ENCODE measurements around the gene CDC14B.
A peak's percentile ranks its signal among the peaks of the same experiment; 100 is the strongest.
"Not testable (repeated sequence)": the region's sequence is repeated elsewhere in the genome, so short reads cannot be mapped to it uniquely, and the experiment has no call there.

CDC14B gene

GRCh38 chr9:96646081-96646991, 26.7 kb upstream of the CDC14B start:
- Mint-ChIP-seq H3K27me3 (no peaks in the 10 kb centered on the region), H3K4me3 (peak overlapping the region; percentile 44), H3K9me3 (no peaks in the 10 kb centered on the region), H3K36me3 (ENCODE audit: low read depth) (peaks cover 78% of the 10 kb centered on the region), H3K4me1 (ENCODE audit: low read depth) (peaks cover 26% of the 10 kb centered on the region), H3K27ac (peak overlapping the region; percentile 88)
- intact Hi-C loops (cut with micrococcal nuclease) = loop anchor here (1.0 kb wide), 1 partner anchor 8 kb away; no protein-coding TSS in a partner anchor

- Mint-ChIP-seq H3K4me3 (no peak overlapping the region), H3K27ac (no peak overlapping the region), H3K9me3 (no peaks in the 10 kb centered on the region), H3K36me3 (ENCODE audit: low read depth) (peaks cover 56% of the 10 kb centered on the region), H3K27me3 (no peaks in the 10 kb centered on the region), H3K4me1 (ENCODE audit: low read depth) (peaks cover 19% of the 10 kb centered on the region)
- intact Hi-C loops (cut with micrococcal nuclease) = no loop called here
These were observed 24.5 kb upstream of the CDC14B start for GRCh38 chr9:96644137-96644536.

GRCh38 chr9:96641514-96641913, 21.9 kb upstream of the CDC14B start:
- no peaks in the 10 kb centered on the region for H3K9me3 Mint-ChIP-seq
- peaks cover 36% of the 10 kb centered on the region for H3K36me3 Mint-ChIP-seq (ENCODE audit: low read depth)
- H3K27ac Mint-ChIP-seq = no peak overlapping the region
- peaks cover 2% of the 10 kb centered on the region for H3K27me3 Mint-ChIP-seq
- H3K4me1 Mint-ChIP-seq (ENCODE audit: low read depth) = peaks cover 10% of the 10 kb centered on the region
- intact Hi-C loops (cut with micrococcal nuclease) = no loop called here
- no peak overlapping the region for H3K4me3 Mint-ChIP-seq

GRCh38 chr9:96638606-96639364, 19.1 kb upstream of the CDC14B start:
- Mint-ChIP-seq H3K4me1 (ENCODE audit: low read depth) (no peaks in the 10 kb centered on the region), H3K9me3 (no peaks in the 10 kb centered on the region), H3K4me3 (no peak overlapping the region), H3K27me3 (peaks cover 2% of the 10 kb centered on the region), H3K36me3 (ENCODE audit: low read depth) (peaks cover 15% of the 10 kb centered on the region), H3K27ac (no peak overlapping the region)
- intact Hi-C loops (cut with micrococcal nuclease) = no loop called here

GRCh38 chr9:96636368-96636767, 16.7 kb upstream of the CDC14B start:
- intact Hi-C loops (cut with micrococcal nuclease) = no loop called here
- Mint-ChIP-seq H3K4me3 (no peak overlapping the region), H3K27ac (no peak overlapping the region)

GRCh38 chr9:96633579-96633978, 13.9 kb upstream of the CDC14B start:
- H3K36me3 Mint-ChIP-seq (ENCODE audit: low read depth); H3K27ac Mint-ChIP-seq; H3K4me3 Mint-ChIP-seq; H3K9me3 Mint-ChIP-seq; H3K27me3 Mint-ChIP-seq; H3K4me1 Mint-ChIP-seq (ENCODE audit: low read depth); intact Hi-C loops (cut with micrococcal nuclease): not testable (repeated sequence)

More at GRCh38 chr9:96636368-96636767, 16.7 kb upstream of the CDC14B start:
- Mint-ChIP-seq H3K9me3 (no peaks in the 10 kb centered on the region), H3K4me1 (ENCODE audit: low read depth) (no peaks in the 10 kb centered on the region), H3K36me3 (ENCODE audit: low read depth) (no peaks in the 10 kb centered on the region), H3K27me3 (peaks cover 3% of the 10 kb centered on the region)

DNA sequence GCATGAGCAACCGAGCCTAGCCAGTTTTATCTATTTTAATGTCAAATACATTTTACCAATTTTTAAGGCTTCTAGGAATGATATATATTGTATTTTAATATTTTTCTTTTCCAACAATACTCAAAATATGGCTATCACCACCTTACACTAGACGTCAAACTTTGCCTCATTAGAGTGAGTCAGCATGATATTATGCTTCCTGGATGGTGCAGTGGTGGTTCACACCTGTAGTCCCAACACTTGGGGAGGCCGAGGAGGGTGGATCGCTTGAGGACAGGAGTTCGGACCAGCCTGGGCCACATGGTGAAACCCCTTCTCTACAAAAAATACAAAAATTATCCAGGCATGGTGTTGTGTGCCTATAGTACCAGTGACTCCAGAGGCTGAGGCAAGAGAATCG, 7.3 kb upstream of the CDC14B start:
- H3K9me3 Mint-ChIP-seq = no peaks in the 10 kb centered on the region
- H3K4me3 Mint-ChIP-seq = no peak overlapping the region
- no peaks in the 10 kb centered on the region for H3K36me3 Mint-ChIP-seq (ENCODE audit: low read depth)
- peaks cover 15% of the 10 kb centered on the region for H3K27me3 Mint-ChIP-seq
- no peak overlapping the region for H3K27ac Mint-ChIP-seq
- H3K4me1 Mint-ChIP-seq (ENCODE audit: low read depth) = no peaks in the 10 kb centered on the region
- intact Hi-C loops (cut with micrococcal nuclease) = no loop called here

DNA sequence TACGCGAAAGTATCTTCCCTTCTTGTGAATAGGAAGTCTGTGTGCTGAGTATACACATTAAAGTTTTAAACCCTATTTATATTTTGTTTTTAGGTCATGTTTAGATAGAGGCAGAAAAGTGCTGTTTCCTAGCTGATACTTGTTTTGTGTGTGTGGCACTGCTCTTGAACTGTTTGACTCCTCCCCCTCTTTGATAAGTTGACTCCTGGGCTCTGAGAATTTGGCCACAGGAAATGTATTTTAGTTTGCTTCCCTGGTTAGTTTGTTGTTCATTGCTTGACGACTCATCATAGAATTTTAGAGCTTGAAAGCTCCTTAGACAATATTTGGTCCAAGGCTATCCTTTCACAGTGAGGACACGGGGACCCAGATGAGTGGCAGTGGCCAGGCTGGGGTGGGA, 2.0 kb upstream of the CDC14B start:
- H3K27ac Mint-ChIP-seq = no peak overlapping the region
- intact Hi-C loops (cut with micrococcal nuclease) = no loop called here
- no peaks in the 10 kb centered on the region for H3K36me3 Mint-ChIP-seq (ENCODE audit: low read depth)
- H3K4me1 Mint-ChIP-seq (ENCODE audit: low read depth) = no peaks in the 10 kb centered on the region
- peaks cover 51% of the 10 kb centered on the region for H3K27me3 Mint-ChIP-seq
- no peak overlapping the region for H3K4me3 Mint-ChIP-seq
- no peaks in the 10 kb centered on the region for H3K9me3 Mint-ChIP-seq

- Mint-ChIP-seq H3K4me1 (ENCODE audit: low read depth) (no peaks in the 10 kb centered on the region), H3K9me3 (no peaks in the 10 kb centered on the region), H3K27me3 (peaks cover 59% of the 10 kb centered on the region), H3K36me3 (ENCODE audit: low read depth) (no peaks in the 10 kb centered on the region), H3K27ac (no peak overlapping the region), H3K4me3 (no peak overlapping the region)
- intact Hi-C loops (cut with micrococcal nuclease) = no loop called here
These were observed 1.2 kb upstream of the CDC14B start for GRCh38 chr9:96620832-96621269.

- intact Hi-C loops (cut with micrococcal nuclease) = no loop called here
These were observed 505 bp upstream of the CDC14B start for GRCh38 chr9:96620181-96620514.

DNA sequence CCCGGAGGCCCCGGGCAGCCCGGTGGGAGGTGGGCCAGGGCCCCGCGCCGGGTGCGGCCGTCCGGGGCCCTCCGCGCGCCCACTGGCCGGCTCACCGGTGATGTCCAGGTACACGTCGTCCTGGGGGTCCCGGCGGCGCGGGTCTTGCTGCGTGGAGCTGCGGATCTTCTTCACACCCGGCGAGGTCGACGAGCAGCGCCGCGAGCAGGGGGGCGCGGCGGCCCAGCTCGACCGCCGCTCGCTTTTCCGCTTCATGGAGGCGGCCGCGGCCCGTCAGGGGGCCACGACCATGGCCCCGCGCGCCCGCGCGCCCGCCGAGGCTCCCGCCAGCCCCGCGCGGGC, 548 bp downstream of the CDC14B start:
- H3K27ac Mint-ChIP-seq = no peak overlapping the region
- no peaks in the 10 kb centered on the region for H3K36me3 Mint-ChIP-seq (ENCODE audit: low read depth)
- no peaks in the 10 kb centered on the region for H3K4me1 Mint-ChIP-seq (ENCODE audit: low read depth)
- peak overlapping the region; percentile 9 for H3K4me3 Mint-ChIP-seq
- intact Hi-C loops (cut with micrococcal nuclease) = loop anchor here (2.0 kb wide), 1 partner anchor 36 kb away; the partner anchor contains the start of gene PRXL2C
- H3K27me3 Mint-ChIP-seq = peaks cover 66% of the 10 kb centered on the region
- no peaks in the 10 kb centered on the region for H3K9me3 Mint-ChIP-seq

More at GRCh38 chr9:96620181-96620514, 505 bp upstream of the CDC14B start:
- Mint-ChIP-seq H3K27ac (no peak overlapping the region), H3K4me3 (peak overlapping the region; percentile 53), H3K36me3 (ENCODE audit: low read depth) (no peaks in the 10 kb centered on the region), H3K27me3 (peaks cover 63% of the 10 kb centered on the region), H3K4me1 (ENCODE audit: low read depth) (no peaks in the 10 kb centered on the region), H3K9me3 (no peaks in the 10 kb centered on the region)

DNA sequence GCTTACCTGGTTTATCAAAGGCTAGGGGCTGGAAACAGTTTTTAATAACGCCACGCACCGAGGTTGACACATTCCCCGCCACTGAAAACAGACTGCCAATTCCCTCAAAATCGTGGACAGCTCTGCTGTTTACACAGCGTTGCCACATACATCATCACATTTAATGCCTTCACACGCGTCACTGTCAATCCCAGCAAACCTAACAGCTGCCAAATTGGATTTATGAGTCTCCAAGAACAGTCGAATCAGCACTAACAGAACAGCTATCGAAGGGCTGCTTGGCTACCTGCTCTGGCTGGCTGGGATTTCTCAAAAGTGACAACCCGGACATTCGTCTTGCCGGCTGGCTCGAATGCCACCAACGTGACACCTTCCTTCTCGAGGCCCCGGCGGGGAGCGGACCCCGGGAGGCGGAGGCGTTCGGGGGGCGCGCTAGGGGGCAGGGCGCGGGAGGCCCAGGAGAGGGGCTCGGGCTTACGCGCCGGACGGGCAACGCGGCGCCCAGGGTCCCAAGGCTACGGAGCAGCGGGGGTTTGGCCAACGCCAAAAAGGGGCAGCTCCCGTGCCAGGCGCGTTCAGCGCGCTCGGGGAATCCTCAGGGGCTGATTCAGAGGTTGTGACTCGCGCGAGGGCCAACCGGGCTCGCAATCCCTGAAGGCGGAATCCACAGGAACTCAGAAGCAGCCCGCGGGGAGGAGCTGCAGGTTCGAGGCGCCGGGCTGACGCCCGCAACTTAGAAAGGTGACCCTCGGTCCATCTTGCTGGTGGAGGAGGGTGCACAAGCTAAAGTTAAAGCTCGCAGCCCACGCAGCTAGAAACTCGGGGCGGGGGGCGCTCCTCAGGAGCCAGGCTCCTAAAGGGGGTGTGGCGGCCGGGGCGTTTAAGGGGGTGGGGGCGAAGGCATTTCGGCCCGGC, 1.2 kb downstream of the CDC14B start:
- Mint-ChIP-seq H3K36me3 (ENCODE audit: low read depth) (no peaks in the 10 kb centered on the region), H3K27ac (no peak overlapping the region), H3K4me3 (peak overlapping the region; percentile 67), H3K9me3 (no peaks in the 10 kb centered on the region), H3K27me3 (peaks cover 66% of the 10 kb centered on the region), H3K4me1 (ENCODE audit: low read depth) (no peaks in the 10 kb centered on the region)
- intact Hi-C loops (cut with micrococcal nuclease) = loop anchor here (2.0 kb wide), 1 partner anchor 36 kb away; the partner anchor contains the start of gene PRXL2C

- Mint-ChIP-seq H3K9me3 (no peaks in the 10 kb centered on the region), H3K27me3 (peaks cover 73% of the 10 kb centered on the region), H3K36me3 (ENCODE audit: low read depth) (no peaks in the 10 kb centered on the region), H3K27ac (no peak overlapping the region), H3K4me1 (ENCODE audit: low read depth) (no peaks in the 10 kb centered on the region), H3K4me3 (no peak overlapping the region)
- intact Hi-C loops (cut with micrococcal nuclease) = loop anchor here (2.0 kb wide), 1 partner anchor 37 kb away; the partner anchor contains the start of gene PRXL2C
These were observed 2.0 kb downstream of the CDC14B start for GRCh38 chr9:96617439-96618185.

Measured in dendritic cell treated with granulocyte-macrophage colony-stimulating factor and Interleukin-4, amounts not matched to agents 40 ng/mL and 50 ng/mL, for 4 days (primary cell).